ENCODE data around the gene ZNF423. TPM values are rescaled to one million over a fixed set of nuclear protein-coding genes. Genes with fewer than 3 reads are reported as not detected.

ZNF423 gene
- total and polyA plus RNA-seq, 7 donors: 0.69 to 19.7 (median 3.6) TPM

- TF ChIP-seq CTCF (IDR thresholded peaks at IDR 0.05) (no peak), POLR2AphosphoS5 (IDR thresholded peaks at IDR 0.05) (no peak), POLR2A (IDR thresholded peaks at IDR 0.05) (no peak), EP300 (IDR thresholded peaks at IDR 0.05) (no peak)
- H3K9me3 ChIP-seq: no peaks in the 10 kb centered on the region
- no peaks in the 10 kb centered on the region for H3K27me3 ChIP-seq
- intact Hi-C loops (cut with DNase I): no loop called here
- no peaks in the 10 kb centered on the region for H3K36me3 ChIP-seq
- peaks cover 0 to 10% (median 6%) of the 10 kb centered on the region in 4 donors for H3K4me1 ChIP-seq
- WGBS, 2 donors: 76 to 83% methylated on average over 3 of the region's 3 CpGs
- H3K27ac ChIP-seq: no peak overlapping the region
- no peak for DNase-seq
- no peak overlapping the region for H3K4me3 ChIP-seq
Measured at GRCh38 chr16:49531425-49531824, 324.5 kb downstream of the ZNF423 start.

- TF ChIP-seq EP300 (IDR thresholded peaks at IDR 0.05) (no peak), POLR2AphosphoS5 (IDR thresholded peaks at IDR 0.05) (no peak), POLR2A (IDR thresholded peaks at IDR 0.05) (no peak), CTCF (IDR thresholded peaks at IDR 0.05) (no peak)
- H3K4me1 ChIP-seq: peaks cover 0 to 10% (median 6%) of the 10 kb centered on the region in 4 donors
- H3K4me3 ChIP-seq: no peak overlapping the region
- 45 to 57% methylated on average over 11 of the region's 11 CpGs for WGBS, 2 donors
- intact Hi-C loops (cut with DNase I): no loop called here
- DNase-seq: no peak
- no peaks in the 10 kb centered on the region for H3K9me3 ChIP-seq
- no peak overlapping the region for H3K27ac ChIP-seq
- no peaks in the 10 kb centered on the region for H3K36me3 ChIP-seq
- no peaks in the 10 kb centered on the region for H3K27me3 ChIP-seq
Measured at GRCh38 chr16:49530427-49530970, 325.4 kb downstream of the ZNF423 start.

GRCh38 chr16:49529411-49530045, 326.4 kb downstream of the ZNF423 start:
- Histone ChIP-seq H3K36me3 (no peaks in the 10 kb centered on the region), H3K9me3 (no peaks in the 10 kb centered on the region), H3K4me1 (peaks cover 0 to 10% (median 6%) of the 10 kb centered on the region in 4 donors), H3K27ac (no peak overlapping the region), H3K4me3 (no peak overlapping the region), H3K27me3 (no peaks in the 10 kb centered on the region)
- intact Hi-C loops (cut with DNase I): no loop called here
- 76 to 84% methylated on average over 14 of the region's 14 CpGs for WGBS, 2 donors
- TF ChIP-seq EP300 (IDR thresholded peaks at IDR 0.05) (no peak), CTCF (IDR thresholded peaks at IDR 0.05) (no peak), POLR2AphosphoS5 (IDR thresholded peaks at IDR 0.05) (no peak), POLR2A (IDR thresholded peaks at IDR 0.05) (no peak)
- DNase-seq: no peak

GRCh38 chr16:49528866-49529288, 327.0 kb downstream of the ZNF423 start:
- peak overlapping the region; percentile 11 to 47 (median 37) for H3K4me3 ChIP-seq

More at GRCh38 chr16:49528866-49529288, 327.0 kb downstream of the ZNF423 start:
- intact Hi-C loops (cut with DNase I): no loop called here
- Histone ChIP-seq H3K9me3 (no peaks in the 10 kb centered on the region), H3K36me3 (no peaks in the 10 kb centered on the region), H3K27ac (peak overlapping the region in 3 of 4 donors; percentile 32 to 64 (median 50)), H3K4me1 (peaks cover 0 to 10% (median 6%) of the 10 kb centered on the region in 4 donors), H3K27me3 (no peaks in the 10 kb centered on the region)
- no peak for DNase-seq
- WGBS, 2 donors: 73 to 80% methylated on average over 13 of the region's 13 CpGs
- TF ChIP-seq POLR2A (IDR thresholded peaks at IDR 0.05): no peak
- TF ChIP-seq EP300 (IDR thresholded peaks at IDR 0.05): no peak
- no peak for TF ChIP-seq CTCF (IDR thresholded peaks at IDR 0.05)
- TF ChIP-seq POLR2AphosphoS5 (IDR thresholded peaks at IDR 0.05): no peak
